Measurements from ENCODE around the gene LARGE2. TPM values are rescaled to one million over a fixed set of nuclear protein-coding genes. Genes with fewer than 3 reads are reported as not detected.

Gene LARGE2
- 6.0 TPM for total RNA-seq
- long read RNA-seq, partial matches to known transcripts, result 1 of 3 reads
- long read RNA-seq, other reads (novel, unspliced or antisense), result 2 of 3 reads

GRCh38 chr11:45922425-45923082 is at the start of gene LARGE2:
Gene LARGE2, plus strand, starts transcription at chr11:45922656. Its CDS starts 227 bp downstream, at chr11:45922883.
- Histone ChIP-seq H3K4me1 (peaks cover 11% of the 10 kb centered on the region), H3K27me3 (peaks cover 19% of the 10 kb centered on the region), H3K4me3 (peak within 1 kb of the TSS; percentile 47), H3K27ac (peak within 1 kb of the TSS; percentile 84), H3K9me3 (no peaks in the 10 kb centered on the region), H3K36me3 (no peaks in the 10 kb centered on the region)
- peak; percentile 91 for DNase-seq
- peak; percentile 65 for ATAC-seq
- intact Hi-C loops (cut with DNase I), result no loop called here
- no peak for TF ChIP-seq CTCF (IDR thresholded peaks at IDR 0.05)

DNA sequence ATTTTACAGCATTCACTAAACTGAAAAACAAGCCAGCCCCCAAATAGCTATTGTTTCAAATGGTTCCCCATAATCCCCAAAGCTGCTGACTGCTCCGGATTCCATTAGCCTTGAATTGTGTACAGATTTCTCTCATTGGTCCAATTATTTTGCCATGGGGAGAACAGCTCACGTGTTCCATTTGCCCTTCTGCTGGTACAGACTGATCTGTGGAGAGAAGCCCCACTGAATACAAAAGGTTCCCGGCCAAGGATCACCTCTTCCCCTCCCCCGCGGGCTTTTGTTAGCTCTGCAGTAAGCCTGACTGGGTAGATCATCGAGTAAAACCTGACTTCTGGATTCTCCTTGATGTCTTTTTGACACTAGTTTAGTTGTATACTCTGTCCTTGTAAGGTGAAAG is 46.1 kb upstream of the LARGE2 start:
- H3K9me3 ChIP-seq, result no peaks in the 10 kb centered on the region
- no peak for TF ChIP-seq CTCF (IDR thresholded peaks at IDR 0.05)
- H3K4me1 ChIP-seq, result no peaks in the 10 kb centered on the region
- H3K27ac ChIP-seq, result no peak overlapping the region
- peaks cover 97% of the 10 kb centered on the region for H3K36me3 ChIP-seq
- ATAC-seq, result no peak
- H3K4me3 ChIP-seq, result no peak overlapping the region
- no peak for DNase-seq
- intact Hi-C loops (cut with DNase I), result no loop called here
- no peaks in the 10 kb centered on the region for H3K27me3 ChIP-seq

- intact Hi-C loops (cut with DNase I), result no loop called here
- Histone ChIP-seq H3K36me3 (peaks cover 89% of the 10 kb centered on the region), H3K9me3 (no peaks in the 10 kb centered on the region), H3K4me3 (no peak overlapping the region), H3K27me3 (no peaks in the 10 kb centered on the region), H3K4me1 (no peaks in the 10 kb centered on the region), H3K27ac (no peak overlapping the region)
- DNase-seq (no peak), ATAC-seq (no peak)
- TF ChIP-seq CTCF (IDR thresholded peaks at IDR 0.05), result no peak
These were observed 45.2 kb upstream of the LARGE2 start for GRCh38 chr11:45877221-45877620.

GRCh38 chr11:45877845-45878244 is 44.6 kb upstream of the LARGE2 start:
- no peak for DNase-seq
- peaks cover 83% of the 10 kb centered on the region for H3K36me3 ChIP-seq
- H3K27ac ChIP-seq, result no peak overlapping the region
- no peak for ATAC-seq
- intact Hi-C loops (cut with DNase I), result no loop called here
- no peak overlapping the region for H3K4me3 ChIP-seq
- no peaks in the 10 kb centered on the region for H3K4me1 ChIP-seq
- H3K27me3 ChIP-seq, result no peaks in the 10 kb centered on the region
- H3K9me3 ChIP-seq, result no peaks in the 10 kb centered on the region
- TF ChIP-seq CTCF (IDR thresholded peaks at IDR 0.05), result no peak

- no peak for TF ChIP-seq CTCF (IDR thresholded peaks at IDR 0.05)
- H3K36me3 ChIP-seq, result peaks cover 61% of the 10 kb centered on the region
These were observed 42.4 kb upstream of the LARGE2 start for GRCh38 chr11:45879803-45880686.

More at GRCh38 chr11:45879803-45880686, 42.4 kb upstream of the LARGE2 start:
- H3K4me3 ChIP-seq, result no peak overlapping the region
- no peaks in the 10 kb centered on the region for H3K4me1 ChIP-seq
- intact Hi-C loops (cut with DNase I), result no loop called here
- H3K27me3 ChIP-seq, result no peaks in the 10 kb centered on the region
- H3K9me3 ChIP-seq, result no peaks in the 10 kb centered on the region
- no peak for ATAC-seq
- DNase-seq, result no peak
- no peak overlapping the region for H3K27ac ChIP-seq
